ENCODE data around the gene ATP13A2. TPM values are rescaled to one million over a fixed set of nuclear protein-coding genes. Genes with fewer than 3 reads are reported as not detected.

Gene ATP13A2, protein sequence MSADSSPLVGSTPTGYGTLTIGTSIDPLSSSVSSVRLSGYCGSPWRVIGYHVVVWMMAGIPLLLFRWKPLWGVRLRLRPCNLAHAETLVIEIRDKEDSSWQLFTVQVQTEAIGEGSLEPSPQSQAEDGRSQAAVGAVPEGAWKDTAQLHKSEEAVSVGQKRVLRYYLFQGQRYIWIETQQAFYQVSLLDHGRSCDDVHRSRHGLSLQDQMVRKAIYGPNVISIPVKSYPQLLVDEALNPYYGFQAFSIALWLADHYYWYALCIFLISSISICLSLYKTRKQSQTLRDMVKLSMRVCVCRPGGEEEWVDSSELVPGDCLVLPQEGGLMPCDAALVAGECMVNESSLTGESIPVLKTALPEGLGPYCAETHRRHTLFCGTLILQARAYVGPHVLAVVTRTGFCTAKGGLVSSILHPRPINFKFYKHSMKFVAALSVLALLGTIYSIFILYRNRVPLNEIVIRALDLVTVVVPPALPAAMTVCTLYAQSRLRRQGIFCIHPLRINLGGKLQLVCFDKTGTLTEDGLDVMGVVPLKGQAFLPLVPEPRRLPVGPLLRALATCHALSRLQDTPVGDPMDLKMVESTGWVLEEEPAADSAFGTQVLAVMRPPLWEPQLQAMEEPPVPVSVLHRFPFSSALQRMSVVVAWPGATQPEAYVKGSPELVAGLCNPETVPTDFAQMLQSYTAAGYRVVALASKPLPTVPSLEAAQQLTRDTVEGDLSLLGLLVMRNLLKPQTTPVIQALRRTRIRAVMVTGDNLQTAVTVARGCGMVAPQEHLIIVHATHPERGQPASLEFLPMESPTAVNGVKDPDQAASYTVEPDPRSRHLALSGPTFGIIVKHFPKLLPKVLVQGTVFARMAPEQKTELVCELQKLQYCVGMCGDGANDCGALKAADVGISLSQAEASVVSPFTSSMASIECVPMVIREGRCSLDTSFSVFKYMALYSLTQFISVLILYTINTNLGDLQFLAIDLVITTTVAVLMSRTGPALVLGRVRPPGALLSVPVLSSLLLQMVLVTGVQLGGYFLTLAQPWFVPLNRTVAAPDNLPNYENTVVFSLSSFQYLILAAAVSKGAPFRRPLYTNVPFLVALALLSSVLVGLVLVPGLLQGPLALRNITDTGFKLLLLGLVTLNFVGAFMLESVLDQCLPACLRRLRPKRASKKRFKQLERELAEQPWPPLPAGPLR
- 39.9 and 42.1 TPM in 2 replicates for total RNA-seq

DNA sequence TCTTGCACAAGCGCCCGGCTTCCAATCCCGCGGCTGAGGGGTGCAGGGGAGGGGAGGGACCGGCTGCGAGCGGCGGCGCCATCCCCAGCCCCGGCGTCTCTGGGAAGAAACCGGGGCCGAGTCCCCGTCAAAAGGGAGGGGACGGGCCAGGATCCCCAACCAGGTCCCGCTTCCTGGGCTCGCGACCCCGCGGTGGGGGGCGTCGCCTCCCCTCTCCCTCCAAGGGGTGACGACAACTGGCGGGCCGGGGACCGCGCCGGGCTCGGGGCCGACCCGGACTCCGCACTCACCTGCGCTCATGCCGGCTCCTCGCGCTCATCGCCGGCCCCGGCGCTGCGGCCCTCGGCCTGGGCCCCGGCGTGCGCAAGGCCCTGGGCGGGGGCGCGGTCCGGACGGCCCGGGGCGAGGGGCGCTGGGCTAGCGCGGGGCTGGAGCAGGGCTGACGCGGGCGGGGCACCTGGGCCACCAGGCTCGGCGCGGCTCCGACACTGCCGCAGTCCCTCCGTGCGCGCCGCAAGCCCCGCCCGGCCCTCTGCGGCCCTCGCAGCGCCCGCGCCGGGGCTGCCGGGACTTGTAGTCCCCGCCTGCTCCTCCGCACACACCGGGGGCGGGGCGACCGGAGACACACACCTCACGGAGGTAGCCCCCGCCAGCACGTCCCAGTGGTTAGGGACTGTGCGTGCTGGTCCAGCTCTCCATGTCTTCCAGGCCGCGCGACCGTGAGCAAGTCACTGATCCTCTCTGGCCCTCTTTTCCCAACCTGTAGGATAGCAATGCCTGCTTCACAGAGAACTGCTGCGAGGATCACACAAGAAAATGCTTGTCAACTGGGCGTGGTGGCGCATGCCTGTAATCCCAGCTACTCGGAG lies at the start of gene ATP13A2:
Gene ATP13A2, minus strand, starts transcription at position 490 of the 869 bp plus-strand sequence. Its CDS starts 190 bp downstream, at position 300.

DNA sequence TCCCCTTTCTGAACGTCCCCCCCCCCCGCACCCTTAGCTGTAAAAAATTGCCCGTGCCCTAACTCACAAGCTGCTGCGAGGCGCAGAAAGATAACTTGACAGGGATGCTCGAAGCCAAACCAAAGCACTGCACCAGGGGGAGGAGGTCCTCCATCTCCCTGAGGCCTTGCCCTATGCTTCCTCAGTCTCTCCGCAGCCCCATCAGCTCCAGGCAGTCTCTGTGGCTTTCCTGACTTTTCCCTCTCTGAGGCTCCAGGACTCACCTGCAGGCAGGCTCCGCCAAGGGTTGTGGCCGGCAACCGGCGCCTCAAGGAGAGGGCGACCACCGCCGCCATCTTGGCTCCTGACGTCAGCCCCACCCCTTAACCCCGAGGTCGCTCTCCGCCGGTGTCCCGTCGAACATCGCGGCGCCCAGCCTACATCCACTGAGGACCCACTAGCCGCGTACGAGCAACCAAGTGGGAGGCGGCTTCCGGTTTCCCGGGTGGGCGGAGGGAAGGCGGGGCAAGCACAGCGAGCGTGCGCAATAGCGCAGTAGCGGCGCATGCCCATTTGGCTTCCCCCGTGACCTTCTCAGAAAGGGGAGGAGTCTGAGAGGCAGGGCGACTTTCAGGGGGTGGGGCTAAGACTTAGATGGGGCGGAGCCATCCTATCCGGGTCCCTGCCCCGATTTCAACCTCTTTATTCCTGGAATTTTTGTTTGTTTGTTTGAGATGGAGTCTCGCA lies 42.1 kb upstream of the ATP13A2 start, which contains the start of gene SDHB:
Gene SDHB, minus strand, starts transcription at position 348 of the 726 bp plus-strand sequence. Its CDS starts 13 bp downstream, at position 335.

DNA sequence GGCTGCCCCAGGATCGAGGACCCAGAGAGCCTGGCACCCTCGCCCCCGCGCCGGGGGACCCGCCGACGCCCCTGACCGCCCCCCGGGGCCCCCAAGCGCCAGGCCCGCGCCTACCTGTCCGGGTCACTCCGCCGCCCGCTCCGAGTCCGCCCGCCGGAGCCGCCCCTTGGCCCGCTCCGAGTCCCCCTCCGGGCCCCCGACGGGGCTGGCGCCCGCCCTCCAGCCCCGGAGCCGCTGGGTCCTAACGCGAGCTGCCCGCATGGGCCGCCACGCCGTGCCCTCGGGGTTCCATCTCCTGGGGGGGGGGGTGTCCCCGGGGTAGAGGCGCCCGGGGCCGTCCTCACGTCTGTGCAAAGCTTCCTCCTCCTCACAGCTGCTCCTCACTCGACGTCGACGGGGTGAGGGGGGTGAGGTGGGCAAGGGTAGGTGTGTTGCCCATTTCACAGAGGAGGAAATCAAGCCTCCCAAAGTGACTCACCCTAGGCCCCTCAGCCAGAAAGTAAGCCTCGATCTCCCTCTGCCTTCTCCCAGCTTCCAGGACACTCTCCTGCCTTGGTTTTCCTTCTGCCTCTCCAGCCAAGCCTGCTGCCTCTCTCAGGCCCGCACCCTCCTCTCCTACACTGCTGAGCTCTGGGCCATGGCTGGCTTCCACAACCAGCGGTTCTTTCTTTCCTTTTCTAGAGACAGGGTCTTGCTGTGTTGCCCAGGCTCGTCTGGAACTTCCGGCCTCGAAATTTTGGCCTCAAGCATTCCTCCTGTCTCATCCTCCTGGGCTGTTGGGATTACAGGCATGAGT lies 31.1 kb downstream of the ATP13A2 start, which contains the start of gene MFAP2:
Gene MFAP2, minus strand, starts transcription at position 148 of the 796 bp plus-strand sequence. CDS start 2,347 bp downstream, outside the sequence.

Other genes with a start within 250 kb of the ATP13A2 start
- not detected in 2 replicates for gene RNU1-2, start 115.9 kb downstream of the ATP13A2 start, total RNA-seq
- gene CROCC, start 90.0 kb downstream of the ATP13A2 start, total RNA-seq = 3.1 and 18.2 TPM in 2 replicates
- gene MFAP2, start 31.3 kb downstream of the ATP13A2 start, total RNA-seq = 20.6 and 38.1 TPM in 2 replicates
- gene SDHB, start 42.1 kb upstream of the ATP13A2 start, total RNA-seq = 81.0 and 87.0 TPM in 2 replicates
- gene PADI2, start 107.5 kb upstream of the ATP13A2 start, total RNA-seq = not detected in 2 replicates
- gene PADI1, start 193.2 kb upstream of the ATP13A2 start, total RNA-seq = not detected in 2 replicates
- not detected in 2 replicates for gene PADI3, start 237.2 kb upstream of the ATP13A2 start, total RNA-seq

Measured in cardiac atrium fibroblast (primary cell).